HepG2 (cell line): ENCODE measurements around the gene HINT1. TPM values are rescaled to one million over a fixed set of nuclear protein-coding genes. Genes with fewer than 3 reads are reported as not detected.

Source experiments
- CCDC6 ChIP-seq: sonication (generic); formaldehyde crosslinking; IDR thresholded peaks from 2 replicates; pipeline ENCODE4 v1.8.1; 2022; ENCODE audit warnings: mild to moderate bottlenecking, missing genetic modification reagents, moderate library complexity
- ELF3 ChIP-seq: IDR thresholded peaks from 2 replicates; pipeline ENCODE4 v1.6.1; 2016; ENCODE audit warnings: missing genetic modification reagents, missing compliant biosample characterization
- MLLT10 ChIP-seq: sonication (generic); formaldehyde crosslinking; IDR thresholded peaks from 2 replicates; pipeline ENCODE4 v1.4.0; 2020; ENCODE audit warnings: missing genetic modification reagents
- NCOA5 ChIP-seq: sonication (generic); formaldehyde crosslinking; IDR thresholded peaks from 2 replicates; pipeline ENCODE4 v1.4.0; 2020; ENCODE audit warnings: missing genetic modification reagents
- NR2C2 ChIP-seq: sonication (generic); formaldehyde crosslinking; IDR thresholded peaks from 2 replicates; pipeline ENCODE4 v1.4.0; 2020; ENCODE audit warnings: missing genetic modification reagents, mild to moderate bottlenecking, moderate library complexity, borderline replicate concordance
- PTBP1 ChIP-seq: fragments of 200-400 bp; formaldehyde crosslinking; IDR thresholded peaks from 2 replicates; pipeline ENCODE4 v1.6.1; 2018; ENCODE audit warnings: low read length, low read depth; ENCODE audit not compliant: poor library complexity, severe bottlenecking
- SKI ChIP-seq: fragments of 450-650 bp; IDR thresholded peaks from one replicate; pipeline ENCODE4 v1.6.1; 2018; ENCODE audit warnings: mild to moderate bottlenecking; ENCODE audit not compliant: partially characterized antibody
- SMARCE1 ChIP-seq: fragments of 450-650 bp; IDR thresholded peaks from 2 replicates; pipeline ENCODE4 v1.6.1; 2017; ENCODE audit warnings: borderline replicate concordance
- SP140L ChIP-seq: sonication (generic); formaldehyde crosslinking; IDR thresholded peaks from 2 replicates; pipeline ENCODE4 v1.4.0; 2020; ENCODE audit warnings: missing genetic modification reagents, borderline replicate concordance
- SSRP1 ChIP-seq: IDR thresholded peaks from 2 replicates; pipeline ENCODE4 v1.6.1; 2016; ENCODE audit warnings: control low read depth
- ZFY ChIP-seq: sonication (generic); formaldehyde crosslinking; IDR thresholded peaks from 2 replicates; pipeline ENCODE4 v1.4.0; 2020; ENCODE audit warnings: missing genetic modification reagents
- ZMAT3 ChIP-seq: sonication (generic); formaldehyde crosslinking; conservative IDR thresholded peaks from 2 replicates; pipeline ENCODE4 v1.7.0; 2021; ENCODE audit warnings: missing genetic modification reagents
- ZNF224 ChIP-seq: sonication (generic); formaldehyde crosslinking; IDR thresholded peaks from 2 replicates; pipeline ENCODE4 v1.5.0; 2020; ENCODE audit warnings: mild to moderate bottlenecking, missing genetic modification reagents
- ZNF235 ChIP-seq: sonication (generic); formaldehyde crosslinking; IDR thresholded peaks from 2 replicates; pipeline ENCODE4 v1.8.1; 2023; ENCODE audit warnings: mild to moderate bottlenecking, missing genetic modification reagents, borderline replicate concordance
- ZNF256 ChIP-seq: sonication (generic); formaldehyde crosslinking; conservative IDR thresholded peaks from 2 replicates; pipeline ENCODE4 v1.4.0; 2020; ENCODE audit warnings: missing genetic modification reagents
- ZNF33B ChIP-seq: sonication (generic); formaldehyde crosslinking; IDR thresholded peaks from 2 replicates; pipeline ENCODE4 v1.5.1; 2020; ENCODE audit warnings: mild to moderate bottlenecking, missing genetic modification reagents
- ZNF501 ChIP-seq: sonication (generic); formaldehyde crosslinking; IDR thresholded peaks from 2 replicates; pipeline ENCODE4 v1.5.1; 2020; ENCODE audit warnings: mild to moderate bottlenecking, moderate library complexity, missing genetic modification reagents
- ZUFSP ChIP-seq: sonication (generic); formaldehyde crosslinking; IDR thresholded peaks from 2 replicates; pipeline ENCODE4 v1.9.0; 2021; ENCODE audit warnings: missing genetic modification reagents, mild to moderate bottlenecking, borderline replicate concordance
- polyA plus RNA-seq, 8 experiments: library from polyadenylated mRNA; depleted of rRNA in 3 of 8; stranded (reverse) in 7 of 8; unstranded in 1 of 8; fragments of >200 nt; fragmentation: Illumina TruSeq in 4 of 8; extraction: Trizol in 4 of 8; gene quantifications; 2 replicates each; pipeline versions ENCODE4 v1.2.1 to v1.2.3, GENCODE V29; 2011 to 2016; ENCODE audit warnings: low read depth in 4 of 8, missing spikeins in 1 of 8, mixed read lengths in 1 of 8; ENCODE audit not compliant: insufficient read depth in 1 of 8
- total RNA-seq, 5 experiments: library from RNA; depleted of rRNA; stranded (reverse); fragments of >200 nt; fragmentation: Illumina TruSeq; extraction: Trizol; gene quantifications; 2 replicates each; pipeline ENCODE4 v1.2.3, GENCODE V29; 2016; ENCODE audit warnings: low read depth in 1 of 5
- TF ChIP-seq, protein P1 (sequence below): sonication (generic); formaldehyde crosslinking; IDR thresholded peaks from 2 replicates; pipeline ENCODE4 v1.4.0; 2020; ENCODE audit warnings: low read depth, mild to moderate bottlenecking, missing genetic modification reagents
- TF ChIP-seq, protein P2 (sequence below): IDR thresholded peaks from 2 replicates; pipeline ENCODE4 v1.6.1; 2016; ENCODE audit warnings: mild to moderate bottlenecking, missing biosample characterization, missing genetic modification reagents

HINT1 gene
- total and polyA plus RNA-seq, 2 of the 13 experiments (the other 11 are each of a cell fraction or from before 2014, with no cell fraction given): 428 to 997 TPM

DNA sequence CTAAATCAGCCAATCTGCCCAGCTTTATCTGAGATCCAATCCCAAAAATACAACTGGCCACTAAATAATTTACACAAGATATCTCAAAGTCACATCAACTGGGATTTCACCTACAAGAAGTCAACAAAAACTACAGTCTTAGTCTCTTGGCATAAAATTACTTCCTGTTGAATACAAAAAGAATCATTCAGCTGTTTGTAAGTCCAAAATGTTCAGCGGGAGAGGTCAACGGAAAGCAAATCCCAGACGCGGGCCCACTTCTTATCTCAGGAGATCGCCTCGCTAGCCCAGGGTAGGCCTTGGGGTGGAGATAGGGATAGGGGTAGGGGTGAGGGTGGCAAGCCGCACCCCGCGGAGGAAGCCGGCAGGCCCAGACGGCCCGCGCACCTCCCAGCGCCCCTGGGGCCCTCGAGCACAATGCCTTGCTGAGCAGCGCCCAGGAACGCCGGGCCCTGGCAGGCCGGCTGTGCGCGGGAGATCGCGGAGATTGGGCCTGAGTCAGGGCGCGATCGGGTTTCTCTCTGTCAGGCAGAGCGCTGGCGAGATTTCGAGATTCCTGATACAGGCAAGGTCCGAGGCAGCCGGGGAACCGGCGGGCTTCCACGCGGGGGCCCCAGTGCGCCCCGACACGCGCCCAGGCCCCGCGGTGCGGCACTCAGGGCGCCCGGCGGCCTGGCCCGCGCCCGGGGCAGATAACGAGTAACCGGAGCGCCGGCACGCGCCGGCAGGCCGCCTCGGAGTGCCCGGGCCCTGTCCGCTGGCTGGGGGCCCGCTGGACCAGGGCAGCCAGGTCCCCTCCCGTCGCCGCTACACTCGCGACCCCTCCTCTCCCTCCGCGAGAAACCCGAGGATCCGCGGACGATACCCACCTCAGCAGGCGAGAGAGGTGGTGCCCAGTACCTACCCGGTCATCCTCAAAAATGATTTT is 601 bp downstream of the HINT1 start (continued):
- TF ChIP-seq, protein P1, sequence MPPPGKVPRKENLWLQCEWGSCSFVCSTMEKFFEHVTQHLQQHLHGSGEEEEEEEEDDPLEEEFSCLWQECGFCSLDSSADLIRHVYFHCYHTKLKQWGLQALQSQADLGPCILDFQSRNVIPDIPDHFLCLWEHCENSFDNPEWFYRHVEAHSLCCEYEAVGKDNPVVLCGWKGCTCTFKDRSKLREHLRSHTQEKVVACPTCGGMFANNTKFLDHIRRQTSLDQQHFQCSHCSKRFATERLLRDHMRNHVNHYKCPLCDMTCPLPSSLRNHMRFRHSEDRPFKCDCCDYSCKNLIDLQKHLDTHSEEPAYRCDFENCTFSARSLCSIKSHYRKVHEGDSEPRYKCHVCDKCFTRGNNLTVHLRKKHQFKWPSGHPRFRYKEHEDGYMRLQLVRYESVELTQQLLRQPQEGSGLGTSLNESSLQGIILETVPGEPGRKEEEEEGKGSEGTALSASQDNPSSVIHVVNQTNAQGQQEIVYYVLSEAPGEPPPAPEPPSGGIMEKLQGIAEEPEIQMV: peak; percentile 52; the same call in 1 of the 2 replicates
- no peak for TF ChIP-seq ZMAT3
- no peak for TF ChIP-seq ZUFSP (CRISPR knock-in tag)
- TF ChIP-seq CCDC6: no peak; the same call in 1 of the 2 replicates
- no peak for TF ChIP-seq NCOA5 (CRISPR knock-in tag)
- TF ChIP-seq NR2C2 (CRISPR knock-in tag): peak; percentile 53
- no peak for TF ChIP-seq PTBP1
- no peak; the same call in none of the 2 replicates for TF ChIP-seq ZNF256 (CRISPR knock-in tag)
- peak; percentile 83; the same call in 1 of the 2 replicates for TF ChIP-seq MLLT10 (CRISPR knock-in tag)
- TF ChIP-seq SKI: no peak
- TF ChIP-seq, protein P2, sequence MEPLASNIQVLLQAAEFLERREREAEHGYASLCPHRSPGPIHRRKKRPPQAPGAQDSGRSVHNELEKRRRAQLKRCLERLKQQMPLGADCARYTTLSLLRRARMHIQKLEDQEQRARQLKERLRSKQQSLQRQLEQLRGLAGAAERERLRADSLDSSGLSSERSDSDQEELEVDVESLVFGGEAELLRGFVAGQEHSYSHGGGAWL (CRISPR knock-in tag): no peak
- peak; percentile 22; the same call in 1 of the 2 replicates for TF ChIP-seq ZNF235
- peak; percentile 94 for TF ChIP-seq ZFY (CRISPR knock-in tag)
- TF ChIP-seq ZNF33B: no peak; the same call in 1 of the 2 replicates
- TF ChIP-seq ELF3 (CRISPR knock-in tag): peak; percentile 14; the same call in 1 of the 2 replicates
- no peak for TF ChIP-seq SMARCE1
- no peak for TF ChIP-seq SSRP1
- TF ChIP-seq ZNF501 (CRISPR knock-in tag): no peak
- no peak for TF ChIP-seq SP140L (CRISPR knock-in tag)
- no peak for TF ChIP-seq ZNF224 (CRISPR knock-in tag)
